ENCODE data around the gene UMPS.
"Not testable (repeated sequence)": the region's sequence is repeated elsewhere in the genome, so short reads cannot be mapped to it uniquely, and the experiment has no call there.

Gene UMPS

GRCh38 chr3:124787476-124788195, 57.4 kb downstream of the UMPS start:
- Histone ChIP-seq H3K4me1 (peaks cover 21% of the 10 kb centered on the region), H3K9me3 (no peaks in the 10 kb centered on the region; the same call in 1 of the 2 replicates), H3K4me3 (ENCODE audit: low read depth, low read length) (no peak overlapping the region), H3K27me3 (no peaks in the 10 kb centered on the region), H3K36me3 (peaks cover 5% of the 10 kb centered on the region; the same call in 1 of the 2 replicates)
- DNase-seq, result no peak
- no peak for TF ChIP-seq CTCF (IDR thresholded peaks at IDR 0.05; ENCODE audit: low read depth, low read length)

GRCh38 chr3:124788254-124788745, 58.0 kb downstream of the UMPS start:
- H3K36me3 ChIP-seq, result peaks cover 10% of the 10 kb centered on the region
- DNase-seq, result no peak
- no peaks in the 10 kb centered on the region for H3K27me3 ChIP-seq
- no peaks in the 10 kb centered on the region; the same call in 1 of the 2 replicates for H3K9me3 ChIP-seq
- no peak overlapping the region for H3K4me3 ChIP-seq (ENCODE audit: low read depth, low read length)
- TF ChIP-seq CTCF (IDR thresholded peaks at IDR 0.05; ENCODE audit: low read depth, low read length), result no peak
- peaks cover 20% of the 10 kb centered on the region for H3K4me1 ChIP-seq

- not testable (repeated sequence) for H3K4me3 ChIP-seq (ENCODE audit: low read depth, low read length); H3K9me3 ChIP-seq; H3K27me3 ChIP-seq; DNase-seq
- H3K36me3 ChIP-seq, result peaks cover 15% of the 10 kb centered on the region
- peaks cover 12% of the 10 kb centered on the region for H3K4me1 ChIP-seq
These were observed 58.9 kb downstream of the UMPS start for GRCh38 chr3:124789103-124789502.

GRCh38 chr3:124791142-124791541, 60.9 kb downstream of the UMPS start:
- Histone ChIP-seq H3K27me3 (no peaks in the 10 kb centered on the region), H3K4me3 (ENCODE audit: low read depth, low read length) (no peak overlapping the region), H3K36me3 (peaks cover 10% of the 10 kb centered on the region), H3K9me3 (no peaks in the 10 kb centered on the region), H3K4me1 (peaks cover 12% of the 10 kb centered on the region)
- no peak for TF ChIP-seq CTCF (IDR thresholded peaks at IDR 0.05; ENCODE audit: low read depth, low read length)
- no peak for DNase-seq

- Histone ChIP-seq H3K9me3 (no peaks in the 10 kb centered on the region), H3K4me3 (ENCODE audit: low read depth, low read length) (no peak overlapping the region), H3K27me3 (no peaks in the 10 kb centered on the region), H3K4me1 (peaks cover 8% of the 10 kb centered on the region), H3K36me3 (peaks cover 10% of the 10 kb centered on the region)
- no peak for DNase-seq
- TF ChIP-seq CTCF (IDR thresholded peaks at IDR 0.05; ENCODE audit: low read depth, low read length), result no peak
These were observed 61.4 kb downstream of the UMPS start for GRCh38 chr3:124791639-124792151.

- Histone ChIP-seq H3K27me3 (no peaks in the 10 kb centered on the region), H3K4me3 (ENCODE audit: low read depth, low read length) (no peak overlapping the region), H3K36me3 (peaks cover 10% of the 10 kb centered on the region), H3K4me1 (peaks cover under 1% of the 10 kb centered on the region; the same call in 1 of the 2 replicates), H3K9me3 (no peaks in the 10 kb centered on the region)
- TF ChIP-seq CTCF (IDR thresholded peaks at IDR 0.05; ENCODE audit: low read depth, low read length), result no peak
- DNase-seq, result no peak
These were observed 62.2 kb downstream of the UMPS start for GRCh38 chr3:124792341-124793040.

All from BE2C (cell line).